HL-60/S4 treated with phorbol 12-myristate 13-acetate at 8.2 ng/mL for 4 days and 3 days (cell line): ENCODE data around the gene RPS6KC1.
"Not testable (repeated sequence)": the region's sequence is repeated elsewhere in the genome, so short reads cannot be mapped to it uniquely, and the experiment has no call there.

ENCODE experiments used
- in situ Hi-C: fragments of 300-500 bp; cut with MboI; formaldehyde crosslinking; loops from 2 replicates; pipeline ENCODE4 v1.15.0; 2022; ENCODE audit warnings: low sequenced_read_pairs

The RPS6KC1 gene

GRCh38 chr1:213051127-213051880 is at the start of gene RPS6KC1:
Gene RPS6KC1 (plus strand): TSS chr1:213051241. CDS start chr1:213051405, 164 bp downstream.
- in situ Hi-C loops = no loop called here

GRCh38 chr1:213003256-213003655 is 47.8 kb upstream of the RPS6KC1 start:
- in situ Hi-C loops = no loop called here

GRCh38 chr1:213008564-213008963 is 42.5 kb upstream of the RPS6KC1 start:
- in situ Hi-C loops = no loop called here

- in situ Hi-C loops = no loop called here
These were observed 36.4 kb upstream of the RPS6KC1 start for GRCh38 chr1:213014642-213015041.

- in situ Hi-C loops = no loop called here
These were observed 35.7 kb upstream of the RPS6KC1 start, which contains the start of gene ANGEL2 for GRCh38 chr1:213015099-213016050. Gene ANGEL2 (minus strand): TSS chr1:213015867. CDS start chr1:213015671, 196 bp downstream.

GRCh38 chr1:213017447-213018273 is 33.4 kb upstream of the RPS6KC1 start:
- in situ Hi-C loops = no loop called here

- in situ Hi-C loops = no loop called here
These were observed 31.6 kb upstream of the RPS6KC1 start for GRCh38 chr1:213019450-213019849.

- in situ Hi-C loops = no loop called here
These were observed 31.0 kb upstream of the RPS6KC1 start for GRCh38 chr1:213020016-213020415.

GRCh38 chr1:213027024-213027423 is 24.0 kb upstream of the RPS6KC1 start:
- in situ Hi-C loops = not testable (repeated sequence)

GRCh38 chr1:213032651-213033050 is 18.4 kb upstream of the RPS6KC1 start:
- in situ Hi-C loops = no loop called here

GRCh38 chr1:213034713-213035112 is 16.3 kb upstream of the RPS6KC1 start:
- in situ Hi-C loops = no loop called here

- in situ Hi-C loops = no loop called here
These were observed 15.5 kb upstream of the RPS6KC1 start for GRCh38 chr1:213035573-213035972.

GRCh38 chr1:213041443-213041842 is 9.6 kb upstream of the RPS6KC1 start:
- in situ Hi-C loops = no loop called here

GRCh38 chr1:213045321-213046226 is 5.5 kb upstream of the RPS6KC1 start:
- in situ Hi-C loops = not testable (repeated sequence)

- in situ Hi-C loops = no loop called here
These were observed 1.8 kb upstream of the RPS6KC1 start for GRCh38 chr1:213049232-213049631.

- in situ Hi-C loops = no loop called here
These were observed 305 bp upstream of the RPS6KC1 start for GRCh38 chr1:213050745-213051126.

- in situ Hi-C loops = no loop called here
These were observed 801 bp downstream of the RPS6KC1 start for GRCh38 chr1:213051881-213052202.

GRCh38 chr1:213053455-213053854 is 2.4 kb downstream of the RPS6KC1 start:
- in situ Hi-C loops = no loop called here

GRCh38 chr1:213054142-213054541 is 3.1 kb downstream of the RPS6KC1 start:
- in situ Hi-C loops = no loop called here
